ENCODE data around the gene SRCIN1.

DNA sequence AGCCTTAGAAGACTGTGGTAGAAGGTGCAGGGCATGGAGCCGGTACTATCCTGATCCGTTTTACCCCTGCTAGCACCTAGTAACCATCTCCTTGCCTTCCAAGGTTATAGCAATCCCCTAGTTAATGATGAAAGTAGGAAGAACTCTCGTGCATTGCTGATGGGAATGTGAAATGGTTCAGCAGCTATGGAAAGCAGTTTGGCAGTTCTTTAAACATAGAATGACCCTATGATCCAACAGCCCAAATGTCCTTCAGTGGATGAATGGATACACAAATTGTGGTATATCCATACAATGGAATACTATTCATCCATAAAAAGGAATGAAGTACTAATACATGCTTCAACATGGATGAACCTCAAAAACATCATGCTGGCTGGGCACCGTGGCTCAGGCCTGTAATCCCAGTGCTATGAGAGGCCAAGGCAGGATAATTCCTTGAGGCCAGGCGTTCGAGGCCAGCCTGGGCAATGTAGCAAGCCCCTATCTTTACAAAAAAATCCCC lies 6.2 kb upstream of the SRCIN1 start:
- TF ChIP-seq, protein P1, sequence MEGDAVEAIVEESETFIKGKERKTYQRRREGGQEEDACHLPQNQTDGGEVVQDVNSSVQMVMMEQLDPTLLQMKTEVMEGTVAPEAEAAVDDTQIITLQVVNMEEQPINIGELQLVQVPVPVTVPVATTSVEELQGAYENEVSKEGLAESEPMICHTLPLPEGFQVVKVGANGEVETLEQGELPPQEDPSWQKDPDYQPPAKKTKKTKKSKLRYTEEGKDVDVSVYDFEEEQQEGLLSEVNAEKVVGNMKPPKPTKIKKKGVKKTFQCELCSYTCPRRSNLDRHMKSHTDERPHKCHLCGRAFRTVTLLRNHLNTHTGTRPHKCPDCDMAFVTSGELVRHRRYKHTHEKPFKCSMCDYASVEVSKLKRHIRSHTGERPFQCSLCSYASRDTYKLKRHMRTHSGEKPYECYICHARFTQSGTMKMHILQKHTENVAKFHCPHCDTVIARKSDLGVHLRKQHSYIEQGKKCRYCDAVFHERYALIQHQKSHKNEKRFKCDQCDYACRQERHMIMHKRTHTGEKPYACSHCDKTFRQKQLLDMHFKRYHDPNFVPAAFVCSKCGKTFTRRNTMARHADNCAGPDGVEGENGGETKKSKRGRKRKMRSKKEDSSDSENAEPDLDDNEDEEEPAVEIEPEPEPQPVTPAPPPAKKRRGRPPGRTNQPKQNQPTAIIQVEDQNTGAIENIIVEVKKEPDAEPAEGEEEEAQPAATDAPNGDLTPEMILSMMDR (IDR thresholded peaks at IDR 0.05 in 4 of 5, conservative IDR thresholded peaks at IDR 0.05 in 1 of 5), result no peak
- TF ChIP-seq POLR2A (IDR thresholded peaks at IDR 0.05), result no peak

All from gastrocnemius medialis (tissue), 4 donors.